Heart left ventricle (tissue), 13 donors: Measurements from ENCODE around the gene DAAM2.

Source experiments
- POLR2A ChIP-seq, 2 donors: fragments of 450-650 bp; IDR thresholded peaks; one replicate each; pipeline ENCODE4 v1.6.1; 2017; ENCODE audit warnings: antibody characterized with exemption in 2 of 2, mild to moderate bottlenecking in 2 of 2, moderate library complexity in 2 of 2
- TF ChIP-seq, protein P1 (sequence below), 12 donors: fragments of 200-600 bp; sonication (generic) in 4 of 12; IDR thresholded peaks; one replicate each; pipeline versions ENCODE4 v1.5.0 to v1.8.0; 2018 to 2022; ENCODE audit warnings: antibody characterized with exemption in 12 of 12, mild to moderate bottlenecking in 5 of 12
- donor health status: ischemic (EF 13 %, LVEDD 7.1; RV severe dilation, severe dysfunction).
- donor health status: DM: no; HTN: yes; CAD: no.
- donor health status: DM: no; HTN: no; CAD: no.
- donor health status: ischemic (EF 25% LVEDD 6.9; RV normal size, moderate dysfunction).
- donor health status: ischemic (EF 25% LVEDD 5.7; RV mildly dilated, moderate dysfunction).
- donor health status: ischemic (EF 35%, LVEDD 5.7; RV mildly dilated, moderate dysfunction).
- donor health status: nonischemic (EF 11% LVEDD 7.7; RV severe dilation, severe dysfunction).
- donor health status: DM: yes; HTN: yes; CAD: no.
- donor health status: PGD.
- donor health status: ischemic (EF 29% LVEDD 5.4; RV normal size, mild dysfunction).
- donor health status: nonischemic (EF 23%, LVEDD 6.1; RV moderate dilation, normal function).

DNA sequence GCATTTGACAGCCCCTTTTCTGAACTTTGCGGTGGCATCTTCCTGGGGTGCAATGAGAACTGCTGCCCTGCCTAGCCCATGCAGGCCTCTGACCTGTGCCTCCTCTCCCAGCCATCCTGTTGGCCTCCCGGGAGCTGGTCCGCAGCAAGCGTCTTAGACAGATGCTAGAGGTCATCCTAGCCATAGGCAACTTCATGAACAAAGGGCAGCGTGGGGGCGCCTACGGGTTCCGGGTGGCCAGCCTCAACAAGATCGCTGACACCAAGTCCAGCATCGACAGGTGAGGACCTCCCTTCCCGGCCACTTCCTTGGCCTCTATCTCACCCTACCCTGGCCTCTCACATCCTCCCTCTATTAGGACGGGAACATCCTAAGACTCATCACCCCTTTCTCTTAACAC, 104.5 kb downstream of the DAAM2 start:
- TF ChIP-seq, protein P1, sequence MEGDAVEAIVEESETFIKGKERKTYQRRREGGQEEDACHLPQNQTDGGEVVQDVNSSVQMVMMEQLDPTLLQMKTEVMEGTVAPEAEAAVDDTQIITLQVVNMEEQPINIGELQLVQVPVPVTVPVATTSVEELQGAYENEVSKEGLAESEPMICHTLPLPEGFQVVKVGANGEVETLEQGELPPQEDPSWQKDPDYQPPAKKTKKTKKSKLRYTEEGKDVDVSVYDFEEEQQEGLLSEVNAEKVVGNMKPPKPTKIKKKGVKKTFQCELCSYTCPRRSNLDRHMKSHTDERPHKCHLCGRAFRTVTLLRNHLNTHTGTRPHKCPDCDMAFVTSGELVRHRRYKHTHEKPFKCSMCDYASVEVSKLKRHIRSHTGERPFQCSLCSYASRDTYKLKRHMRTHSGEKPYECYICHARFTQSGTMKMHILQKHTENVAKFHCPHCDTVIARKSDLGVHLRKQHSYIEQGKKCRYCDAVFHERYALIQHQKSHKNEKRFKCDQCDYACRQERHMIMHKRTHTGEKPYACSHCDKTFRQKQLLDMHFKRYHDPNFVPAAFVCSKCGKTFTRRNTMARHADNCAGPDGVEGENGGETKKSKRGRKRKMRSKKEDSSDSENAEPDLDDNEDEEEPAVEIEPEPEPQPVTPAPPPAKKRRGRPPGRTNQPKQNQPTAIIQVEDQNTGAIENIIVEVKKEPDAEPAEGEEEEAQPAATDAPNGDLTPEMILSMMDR (IDR thresholded peaks at IDR 0.05): no peak
- TF ChIP-seq POLR2A (IDR thresholded peaks at IDR 0.05): no peak
